HG02970 (cell line): Measurements from ENCODE around the gene IGFBP7.

Experiments used
- ATAC-seq: cut with Tn5 transposase; IDR thresholded peaks from one replicate; pipeline ENCODE4 v1.9.1; 2021; ENCODE audit warnings: mild to moderate bottlenecking, moderate library complexity, moderate number of reproducible peaks; ENCODE audit not compliant: unreplicated experiment, low FRiP score

Gene IGFBP7, protein sequence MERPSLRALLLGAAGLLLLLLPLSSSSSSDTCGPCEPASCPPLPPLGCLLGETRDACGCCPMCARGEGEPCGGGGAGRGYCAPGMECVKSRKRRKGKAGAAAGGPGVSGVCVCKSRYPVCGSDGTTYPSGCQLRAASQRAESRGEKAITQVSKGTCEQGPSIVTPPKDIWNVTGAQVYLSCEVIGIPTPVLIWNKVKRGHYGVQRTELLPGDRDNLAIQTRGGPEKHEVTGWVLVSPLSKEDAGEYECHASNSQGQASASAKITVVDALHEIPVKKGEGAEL

DNA sequence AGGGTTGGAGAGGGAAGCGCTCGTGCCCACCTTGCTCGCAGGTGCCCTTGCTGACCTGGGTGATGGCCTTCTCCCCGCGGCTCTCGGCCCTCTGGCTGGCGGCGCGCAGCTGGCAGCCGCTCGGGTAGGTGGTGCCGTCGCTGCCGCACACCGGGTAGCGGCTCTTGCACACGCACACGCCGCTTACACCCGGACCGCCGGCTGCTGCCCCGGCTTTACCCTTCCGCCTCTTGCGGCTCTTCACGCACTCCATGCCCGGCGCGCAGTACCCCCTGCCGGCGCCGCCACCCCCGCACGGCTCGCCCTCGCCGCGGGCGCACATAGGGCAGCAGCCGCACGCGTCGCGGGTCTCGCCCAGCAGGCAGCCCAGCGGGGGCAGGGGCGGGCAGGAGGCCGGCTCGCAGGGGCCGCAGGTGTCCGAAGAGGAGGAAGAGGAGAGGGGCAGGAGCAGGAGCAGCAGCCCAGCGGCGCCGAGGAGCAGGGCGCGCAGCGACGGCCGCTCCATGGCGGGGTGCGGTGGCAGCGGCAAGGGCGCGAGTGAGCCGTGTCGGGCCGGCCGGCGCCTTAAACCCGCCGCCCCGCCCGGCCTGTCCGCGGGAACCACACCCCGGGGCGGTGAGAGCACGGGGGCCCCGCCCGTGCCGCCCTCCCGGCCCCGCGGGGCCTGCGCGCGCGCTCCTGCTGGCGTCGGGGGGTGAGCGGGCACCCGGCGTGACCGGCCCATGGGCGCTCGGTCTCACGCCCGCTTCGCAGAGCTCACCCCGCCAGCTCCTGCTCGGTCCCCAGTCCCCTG, at the start of gene IGFBP7:
IGFBP7 (minus strand) TSS at position 539 of the 793 bp plus-strand sequence; CDS start at position 505, 34 bp downstream.
- no peak for ATAC-seq

DNA sequence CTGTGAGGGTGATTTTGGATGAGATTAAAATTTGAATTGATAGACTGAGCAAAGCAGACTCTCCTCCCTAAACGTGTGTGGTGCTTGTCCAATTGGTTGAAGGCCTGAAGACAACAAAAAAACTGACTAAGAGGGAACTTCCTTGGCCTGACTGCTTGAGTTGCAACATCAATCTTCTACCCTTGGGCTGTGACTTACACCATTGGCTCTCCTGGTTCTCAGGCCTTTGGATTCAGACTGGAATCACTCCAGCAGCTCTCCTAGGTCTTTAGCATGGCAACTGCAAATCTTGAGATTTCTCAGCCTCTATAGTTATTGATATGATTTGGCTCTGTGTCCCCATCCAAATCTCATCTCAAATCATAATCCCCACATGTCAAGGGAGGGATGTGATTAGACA, 49.7 kb upstream of the IGFBP7 start:
- no peak for ATAC-seq

DNA sequence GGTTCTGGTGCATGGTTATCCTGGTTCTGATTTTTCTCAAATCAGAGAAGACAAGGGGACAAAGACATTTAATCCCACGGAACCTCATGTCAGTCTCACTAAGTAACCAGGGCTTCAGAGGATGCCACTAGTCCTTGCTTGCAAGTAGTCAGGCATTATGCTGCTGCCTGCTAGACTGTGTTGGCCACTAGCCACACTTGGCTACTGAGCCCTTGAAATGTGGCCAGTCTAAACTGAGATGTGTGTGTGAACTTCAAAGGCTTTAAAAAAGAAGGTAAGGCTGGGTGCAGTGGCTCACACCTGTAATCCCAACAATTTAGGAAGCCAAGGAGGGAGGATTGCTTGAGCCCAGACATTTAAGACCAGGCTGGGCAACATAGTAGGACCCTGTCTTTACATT, 48.6 kb upstream of the IGFBP7 start:
- ATAC-seq = no peak

DNA sequence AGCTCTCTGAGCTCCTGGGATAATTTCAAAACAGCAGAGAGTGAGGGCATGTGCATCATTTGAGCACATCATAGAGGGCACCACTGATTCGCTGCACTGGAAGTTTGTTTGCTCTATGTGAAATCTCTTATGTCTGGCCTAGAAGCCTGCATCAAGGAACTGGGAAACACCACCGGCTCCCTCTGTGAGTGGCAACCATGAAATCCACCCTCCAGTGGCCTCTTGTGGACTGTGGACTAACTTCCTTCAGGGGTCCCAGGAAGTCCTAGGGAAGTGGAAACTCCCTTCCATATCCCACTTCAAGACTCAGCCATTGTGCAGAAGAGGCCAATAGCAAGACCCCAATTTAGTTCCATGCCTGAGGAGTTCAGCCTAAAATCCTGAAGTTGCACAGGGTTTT, 48.0 kb upstream of the IGFBP7 start:
- no peak for ATAC-seq

DNA sequence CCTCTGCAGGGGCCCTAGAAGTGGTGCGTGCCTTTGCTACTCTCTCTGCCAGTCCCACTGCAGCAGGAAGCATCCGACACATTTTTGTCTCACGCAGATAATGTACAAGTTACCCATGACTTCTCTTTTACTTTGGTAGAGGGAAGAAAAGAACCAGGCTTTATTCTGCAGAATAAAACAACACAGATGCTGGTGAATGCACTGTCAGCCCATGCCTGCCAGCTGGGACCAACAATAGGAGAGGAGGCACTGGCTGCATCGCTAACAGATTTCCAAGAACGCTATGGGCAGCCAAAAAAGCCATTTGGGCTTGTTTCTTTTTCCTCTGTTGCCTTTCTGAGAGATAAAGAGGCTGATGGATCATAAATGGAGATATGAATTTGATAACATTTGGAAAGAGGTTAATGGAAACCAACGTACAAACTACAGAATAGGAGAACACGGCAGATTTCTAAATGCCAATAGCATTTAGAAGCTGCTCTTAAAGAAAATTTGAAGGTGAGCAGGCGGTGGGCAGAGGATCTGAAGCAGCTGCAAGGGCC, 47.5 kb upstream of the IGFBP7 start:
- ATAC-seq = no peak

DNA sequence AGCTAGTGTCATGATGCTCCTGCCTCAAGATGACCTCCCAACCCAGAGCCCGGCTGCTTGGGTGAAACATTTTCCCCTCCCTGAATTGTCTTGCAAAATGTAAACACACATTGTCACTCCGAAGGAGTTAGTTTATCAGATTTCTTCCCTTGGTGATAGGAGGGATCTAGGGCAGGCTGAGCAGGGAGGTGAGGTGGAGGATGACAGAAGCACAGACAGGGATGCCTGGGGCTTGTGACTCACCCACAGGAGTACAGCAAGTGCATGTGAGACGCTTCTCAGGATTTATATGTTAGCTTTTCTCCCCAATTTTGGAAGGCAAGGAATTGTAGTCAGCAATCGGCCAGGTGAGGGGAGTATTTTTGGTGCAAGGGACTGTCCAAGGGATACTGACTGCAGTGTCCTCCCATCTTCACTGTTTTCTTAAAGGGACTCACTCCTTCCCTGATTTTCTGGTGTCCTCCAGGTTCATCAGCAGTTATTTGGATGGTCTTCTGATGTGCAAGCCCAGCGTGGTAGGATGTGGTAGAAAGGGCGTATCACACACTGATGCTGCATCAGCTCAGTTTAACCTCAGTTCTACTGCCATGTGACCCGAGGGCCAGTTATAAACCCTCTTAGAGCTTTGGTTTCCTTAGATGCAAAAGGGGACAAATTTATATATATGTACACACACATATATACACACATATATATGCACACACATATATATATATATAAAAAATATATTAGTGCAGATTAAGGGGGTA, 46.2 kb upstream of the IGFBP7 start:
- no peak for ATAC-seq

DNA sequence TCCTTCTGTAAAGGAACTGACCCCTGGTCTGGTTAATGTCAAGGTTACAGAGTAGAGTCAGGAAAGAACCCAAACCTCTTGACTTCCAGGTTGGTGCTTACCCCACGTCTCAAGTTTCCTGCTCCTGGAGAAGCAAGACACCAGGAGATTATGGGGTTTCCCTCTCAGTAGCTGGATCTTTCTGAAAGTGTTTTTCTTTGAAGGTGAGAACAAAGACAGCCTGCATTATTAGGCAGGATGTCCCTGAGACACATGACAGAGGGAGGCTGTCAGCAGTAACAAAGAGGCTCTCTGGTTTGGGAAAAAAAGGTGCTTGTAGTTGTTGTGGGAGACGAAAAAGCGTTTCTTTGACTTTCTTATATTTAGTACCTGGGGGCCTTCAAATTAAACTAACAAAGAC, 44.7 kb upstream of the IGFBP7 start:
- no peak for ATAC-seq

DNA sequence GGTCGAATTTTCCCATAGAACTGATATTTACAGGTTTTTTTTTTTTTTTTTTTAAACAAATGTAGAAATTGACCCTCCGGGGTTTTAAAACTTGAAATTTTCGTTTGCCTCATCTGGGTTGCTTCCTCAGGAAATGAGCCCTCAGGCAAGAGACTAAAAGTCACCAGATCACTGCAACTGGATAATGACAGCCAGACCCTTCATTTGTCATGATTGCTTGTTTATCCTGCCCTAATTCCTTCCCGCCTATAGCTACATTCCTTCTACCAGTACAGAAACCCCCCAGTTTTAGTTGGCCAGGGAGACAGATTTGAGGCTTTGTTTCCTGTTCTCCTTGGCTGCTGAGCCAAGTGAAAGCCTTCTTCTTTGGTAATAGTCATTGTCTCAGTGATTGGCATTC, 44.0 kb upstream of the IGFBP7 start:
- ATAC-seq = no peak

DNA sequence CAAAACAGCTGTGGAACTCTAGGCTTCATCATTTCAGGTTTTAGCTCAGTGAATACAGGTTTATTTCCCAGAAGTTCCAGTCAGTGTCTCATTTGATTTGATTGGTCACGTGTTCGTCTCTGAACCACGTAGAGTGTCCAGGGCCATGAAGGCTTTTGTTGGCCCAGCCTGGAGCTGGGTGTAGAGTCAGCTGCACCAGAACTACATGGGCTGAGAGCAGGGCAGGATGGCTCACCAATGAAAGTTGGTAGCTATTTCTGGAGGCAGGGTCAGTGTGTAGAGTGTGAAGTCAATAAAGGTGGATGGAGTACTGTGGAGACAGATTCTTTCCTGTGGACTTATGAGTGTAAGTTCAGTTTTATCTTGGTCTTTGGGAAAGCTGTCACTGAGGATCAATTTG, 43.0 kb upstream of the IGFBP7 start:
- ATAC-seq = no peak

DNA sequence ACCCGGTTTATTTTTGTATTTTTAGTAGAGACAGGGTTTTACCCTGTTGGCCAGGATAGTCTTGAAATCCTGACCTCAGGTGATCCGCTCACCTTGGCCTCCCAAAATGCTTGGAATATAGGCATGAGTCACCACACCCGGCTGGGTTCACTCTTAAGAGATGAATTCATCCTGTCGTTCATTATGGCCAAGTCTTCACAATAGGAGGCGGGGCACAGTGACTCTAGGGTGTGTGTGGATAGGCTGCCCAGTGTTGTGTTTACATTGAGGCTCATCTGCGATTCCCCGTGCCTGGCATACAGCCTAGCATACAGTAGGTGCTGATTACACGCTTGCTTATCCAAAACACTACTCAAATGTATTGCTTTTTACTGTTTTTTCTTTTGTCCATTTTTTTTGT, 41.3 kb upstream of the IGFBP7 start:
- ATAC-seq = no peak

DNA sequence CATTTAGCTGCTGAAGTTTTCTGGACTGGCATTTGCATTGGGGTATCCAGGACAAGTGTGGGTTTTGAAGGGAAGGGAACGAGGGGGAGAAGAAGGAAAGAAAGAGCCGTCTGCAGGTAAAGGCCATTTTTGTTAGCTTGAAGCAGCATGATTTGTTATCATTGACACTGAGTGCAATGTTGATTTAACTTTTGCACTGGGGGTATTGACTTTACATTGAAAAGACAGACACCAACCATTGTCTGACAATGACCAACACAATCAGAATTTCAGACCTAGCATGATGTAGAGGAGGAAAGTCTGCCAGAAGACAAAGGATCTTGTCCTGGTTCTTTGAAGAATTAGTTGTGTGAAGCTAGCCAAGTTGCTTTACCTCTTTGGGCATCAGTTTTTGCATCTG, 39.6 kb upstream of the IGFBP7 start:
- no peak for ATAC-seq

DNA sequence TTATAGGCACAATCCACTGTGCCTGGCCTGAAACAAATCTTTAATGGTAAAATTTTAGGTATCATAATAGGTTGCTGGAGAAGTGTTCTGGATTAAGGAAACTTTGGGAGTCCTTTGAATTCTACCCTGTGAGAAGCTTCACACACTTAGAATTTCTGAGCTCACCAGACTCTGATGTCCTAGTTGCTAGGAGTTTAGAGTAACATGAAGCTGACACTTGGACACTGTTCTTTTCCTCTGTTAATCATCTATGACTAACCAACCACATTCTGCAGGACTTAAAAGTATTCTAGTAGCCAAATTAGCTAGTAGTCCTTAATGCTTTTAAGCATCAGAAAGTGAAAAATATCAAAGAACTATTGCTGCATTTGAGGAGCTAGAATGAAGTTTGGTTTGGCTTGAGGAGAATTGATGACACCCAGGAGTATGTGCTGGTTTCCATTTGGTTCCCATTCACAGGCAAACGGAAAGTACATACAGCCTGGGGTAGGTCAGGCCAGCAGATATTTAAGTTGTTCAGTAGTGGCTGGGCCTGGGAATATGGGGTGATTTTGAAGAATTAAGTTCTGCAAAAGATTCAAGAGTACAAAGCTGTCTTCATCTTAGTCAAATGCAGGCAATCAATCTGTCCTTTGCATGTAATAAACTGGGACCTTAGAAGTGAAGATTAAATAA, 38.8 kb upstream of the IGFBP7 start:
- no peak for ATAC-seq

DNA sequence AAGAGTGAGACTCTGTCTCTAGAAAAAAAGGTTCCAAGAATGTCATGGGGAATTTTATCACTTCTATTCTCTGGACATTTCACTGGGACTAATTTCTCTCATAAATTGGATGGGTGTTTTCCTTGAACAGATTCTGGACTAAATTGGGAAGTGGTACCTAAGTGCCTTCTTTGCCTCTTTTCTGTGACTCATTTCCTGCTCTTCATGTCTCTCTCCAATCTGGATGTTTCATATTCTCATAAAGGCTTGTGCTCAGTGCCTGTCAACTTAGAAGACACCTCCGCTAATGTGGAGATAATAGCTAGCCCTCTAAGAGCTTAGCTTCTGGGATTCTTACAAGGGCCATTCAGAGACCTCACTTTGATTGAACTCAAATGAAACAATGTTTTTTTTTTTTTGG, 38.0 kb upstream of the IGFBP7 start:
- ATAC-seq = no peak

DNA sequence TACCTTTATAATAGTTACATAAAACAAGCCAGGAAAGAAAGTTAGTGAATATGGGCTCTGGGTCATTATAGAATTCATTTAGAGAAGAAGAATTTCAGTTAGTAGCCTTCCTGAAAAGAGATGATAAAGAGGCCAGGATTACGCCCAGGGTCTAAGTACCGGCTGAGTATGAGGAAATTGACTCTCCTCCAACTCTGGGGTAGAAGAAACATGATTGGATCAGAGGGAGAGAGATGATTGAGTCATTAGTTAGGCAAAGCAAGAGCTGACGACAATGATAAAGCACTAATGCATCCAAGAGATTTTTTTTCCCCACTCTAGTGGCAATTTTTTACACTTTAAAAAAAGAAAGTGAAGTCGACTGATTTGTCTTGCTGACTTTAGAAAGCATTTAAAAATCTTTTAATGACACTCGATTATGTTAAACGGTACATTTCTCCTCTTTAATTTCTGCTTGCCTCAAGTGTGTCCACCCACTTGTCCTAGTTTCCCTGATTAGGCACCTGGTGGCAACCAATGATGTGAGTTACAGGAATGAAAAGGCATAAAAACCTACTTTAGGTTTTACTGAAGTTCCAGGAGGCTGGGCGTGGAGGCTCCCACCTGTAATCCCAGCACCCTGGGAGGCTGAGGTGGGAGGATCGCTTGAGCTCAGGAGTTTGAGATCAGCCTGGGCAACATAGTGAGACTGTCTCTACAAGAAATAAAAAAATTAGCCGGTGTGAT, 37.3 kb upstream of the IGFBP7 start:
- ATAC-seq = no peak

DNA sequence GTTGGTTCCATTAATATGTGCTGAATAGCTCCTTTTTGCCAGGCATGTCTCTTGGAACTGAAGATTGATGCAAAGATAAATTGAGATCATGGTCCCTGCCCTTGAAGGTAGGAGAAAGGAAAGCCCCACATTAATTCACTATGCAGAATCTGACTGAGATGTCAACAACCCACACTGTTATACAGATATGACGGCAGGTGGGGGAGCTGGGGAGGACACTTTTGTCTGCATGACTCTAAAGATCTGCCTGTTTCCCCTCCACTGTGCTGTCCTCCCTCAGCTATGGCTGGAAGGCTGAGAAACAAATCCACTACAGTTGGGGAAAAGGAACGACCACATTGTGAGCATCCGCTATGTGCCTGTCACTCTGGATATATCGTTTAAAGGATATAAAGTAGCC, 36.3 kb upstream of the IGFBP7 start:
- ATAC-seq = no peak

DNA sequence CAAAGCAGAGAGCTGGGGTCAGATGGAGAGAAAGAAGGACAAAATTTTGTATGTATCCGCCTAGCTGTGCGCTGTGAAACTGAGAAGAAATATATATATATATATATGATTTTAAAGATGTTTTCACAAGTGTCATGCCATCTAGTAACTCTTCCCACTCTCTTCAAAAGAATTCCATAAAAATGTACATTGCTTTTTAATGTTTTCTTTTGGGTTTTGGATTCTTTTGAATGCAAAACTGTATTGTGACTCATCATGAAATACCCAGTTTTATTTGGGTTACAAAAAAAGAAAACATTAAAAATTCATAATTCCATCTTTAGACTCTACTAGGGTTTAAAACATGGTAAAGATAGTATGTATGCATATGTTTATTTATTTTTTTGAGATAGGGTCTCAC, 34.3 kb upstream of the IGFBP7 start:
- ATAC-seq = no peak

DNA sequence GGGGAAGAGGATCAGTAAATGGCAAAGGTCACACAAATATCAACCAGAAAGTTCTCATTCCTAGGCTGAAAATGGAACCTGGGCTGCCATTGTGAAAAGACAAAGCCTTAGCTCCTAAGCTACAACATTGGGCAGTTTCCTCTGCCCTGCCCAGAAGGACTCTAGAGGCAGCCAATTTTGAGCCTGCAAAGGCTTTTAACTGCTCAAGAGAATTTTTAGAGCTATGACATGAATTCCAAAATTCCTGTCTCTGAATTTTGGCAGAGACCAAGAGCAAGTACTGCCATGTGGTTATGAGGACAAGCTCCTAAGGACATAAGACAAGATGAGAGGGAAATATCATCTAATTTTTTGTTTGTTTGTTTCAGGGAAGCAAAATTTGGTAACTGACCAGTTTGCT, 29.6 kb upstream of the IGFBP7 start:
- no peak for ATAC-seq

DNA sequence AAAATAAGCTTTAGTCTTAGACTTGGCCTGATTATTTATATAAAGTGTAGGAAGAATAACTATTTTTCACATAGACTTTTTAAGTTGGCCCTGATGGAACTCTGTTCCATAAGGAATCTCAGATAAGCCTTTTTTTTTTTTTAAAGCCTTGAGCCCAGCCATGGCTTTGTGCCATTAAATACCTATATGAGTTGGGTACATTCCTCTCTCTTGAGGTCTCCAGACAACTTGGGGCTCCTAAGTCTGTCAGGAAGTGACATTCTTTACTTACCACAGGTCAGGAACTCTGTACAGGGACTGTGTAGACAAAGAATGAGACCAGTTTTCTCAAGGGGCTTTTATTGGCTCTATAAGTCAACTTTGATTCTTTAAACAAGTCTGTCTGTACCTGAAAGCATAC, 27.1 kb upstream of the IGFBP7 start:
- no peak for ATAC-seq

DNA sequence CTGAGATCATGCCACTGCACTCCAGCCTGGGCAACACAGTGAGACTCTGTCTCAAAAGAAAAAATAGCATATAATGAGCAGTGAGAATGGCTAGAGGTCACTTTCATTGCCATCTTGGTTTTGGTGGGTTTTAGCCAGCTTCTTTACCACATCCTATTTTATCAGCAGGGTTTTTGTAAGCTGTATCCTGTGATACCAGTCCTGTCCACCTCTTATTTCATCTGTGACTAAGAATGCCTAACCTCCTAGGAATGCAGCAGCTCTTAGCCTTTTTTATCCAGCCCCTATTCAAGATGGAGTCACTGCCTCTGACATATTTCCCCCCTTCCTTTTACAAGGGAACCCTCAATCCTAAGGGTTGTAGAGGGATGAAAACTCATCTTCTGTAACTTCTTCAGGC, 26.1 kb upstream of the IGFBP7 start:
- ATAC-seq = no peak

DNA sequence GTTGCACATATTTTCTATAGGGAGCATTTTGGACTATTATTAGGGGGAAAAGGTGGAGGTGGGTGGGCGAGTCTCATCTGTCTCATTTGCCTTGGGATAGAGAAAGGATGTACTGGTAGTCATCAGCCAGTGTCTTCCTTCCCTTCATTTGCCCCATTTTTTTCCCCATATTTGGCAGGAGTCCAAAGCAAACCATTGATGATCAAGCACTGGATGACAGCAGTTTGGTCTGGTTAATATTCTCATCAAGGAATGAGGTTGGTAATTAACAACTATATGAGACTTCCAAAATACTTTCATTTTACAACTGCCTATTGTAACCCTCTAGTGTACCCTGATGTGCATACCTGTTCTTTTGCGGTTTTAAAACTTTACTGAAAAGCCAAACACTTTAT, 22.6 kb upstream of the IGFBP7 start:
- ATAC-seq = no peak
